ENCODE data around the gene RHOC. TPM values are rescaled to one million over a fixed set of nuclear protein-coding genes. Genes with fewer than 3 reads are reported as not detected.

Gene RHOC
- total RNA-seq, 2 experiments from 2014 or later: 32.8 to 45.7 TPM

DNA sequence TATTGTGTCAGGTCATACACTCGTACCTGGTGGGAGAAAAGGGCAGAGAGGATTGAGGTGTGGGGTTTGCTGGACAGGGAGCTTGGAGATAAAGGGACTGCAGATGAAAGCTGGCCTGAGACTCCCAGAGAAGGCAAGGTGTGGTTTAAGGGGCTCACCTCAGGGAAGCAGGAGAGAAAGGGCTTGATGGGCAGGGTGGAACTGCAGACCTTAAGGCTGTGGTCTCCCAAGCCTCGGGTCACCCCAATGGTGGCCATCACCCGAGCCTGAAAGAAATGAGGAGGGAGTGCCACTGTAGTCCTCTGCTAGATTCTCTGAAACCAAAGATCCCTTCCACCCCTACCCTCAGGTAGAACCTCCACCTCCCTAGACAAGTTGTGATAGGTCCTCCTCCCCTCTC, 3.7 kb upstream of the RHOC start:
- H3K36me3 Mint-ChIP-seq (ENCODE audit: low read depth): no peaks in the 10 kb centered on the region
- CTCF ChIA-PET: interaction anchor here (0.6 to 1.5 kb wide), 4 partner anchors 10 to 319 kb away, joined by 3 to 5 read pairs (median 4); no protein-coding TSS in a partner anchor
- no peak overlapping the region for H3K27ac Mint-ChIP-seq
- peaks cover 22% of the 10 kb centered on the region for H3K4me1 Mint-ChIP-seq
- no peak overlapping the region for H3K4me3 Mint-ChIP-seq
- no peak for DNase-seq
- no peaks in the 10 kb centered on the region for H3K9me3 Mint-ChIP-seq (ENCODE audit: low read depth)
- intact Hi-C loops (cut with DNase I, micrococcal nuclease): loop anchor here in 1 of 2 experiments (10.0 kb wide), 1 partner anchor 334 kb away; no protein-coding TSS in a partner anchor
- POLR2A ChIA-PET: interaction anchor here (0.7 kb wide), 1 partner anchor 8 kb away, joined by 3 read pairs; no protein-coding TSS in a partner anchor
- no peak for ATAC-seq
- H3K27me3 Mint-ChIP-seq: peaks cover 15% of the 10 kb centered on the region

DNA sequence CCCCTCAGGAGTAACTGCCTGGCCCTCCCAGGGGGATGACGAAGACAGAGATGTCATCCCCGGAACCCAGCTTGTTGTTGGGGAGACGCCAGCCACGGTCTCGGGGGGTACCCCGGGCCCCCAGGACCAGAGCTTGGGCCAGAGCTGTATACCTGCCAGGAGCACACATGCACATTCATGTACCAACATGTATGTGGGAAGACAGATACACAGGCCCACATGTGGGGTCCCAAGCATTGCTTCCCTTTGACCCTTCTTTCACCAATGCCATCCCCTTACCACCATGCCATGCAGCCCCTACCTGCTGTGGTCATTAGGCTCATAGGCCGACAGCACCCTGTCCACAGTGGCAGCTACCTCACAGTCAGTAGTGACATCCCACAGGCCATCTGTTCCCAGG, 3.2 kb upstream of the RHOC start:
- intact Hi-C loops (cut with DNase I, micrococcal nuclease): loop anchor here in 1 of 2 experiments (10.0 kb wide), 1 partner anchor 335 kb away; no protein-coding TSS in a partner anchor

DNA sequence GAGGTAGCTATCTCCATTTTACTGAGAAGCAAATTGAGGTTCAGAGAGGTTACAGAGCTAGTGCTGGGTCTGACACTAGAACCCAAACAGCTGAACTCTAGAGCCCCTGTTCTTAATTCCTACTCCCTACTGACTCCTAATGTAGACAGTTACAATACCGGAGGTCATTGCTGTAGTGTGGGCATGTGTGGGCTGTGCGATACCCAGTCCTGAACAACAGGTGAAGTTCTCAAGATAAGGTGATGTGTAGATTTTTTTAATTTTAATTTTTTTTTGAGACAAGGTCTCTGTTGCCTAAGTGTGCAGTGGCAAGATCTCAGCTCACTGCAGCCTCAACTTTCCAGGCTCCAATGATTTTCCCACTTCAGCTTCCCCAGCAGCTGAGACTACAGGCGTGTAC, 1.6 kb upstream of the RHOC start:
- Mint-ChIP-seq H3K36me3 (ENCODE audit: low read depth) (no peaks in the 10 kb centered on the region), H3K27ac (no peak overlapping the region), H3K4me3 (no peak overlapping the region), H3K9me3 (ENCODE audit: low read depth) (no peaks in the 10 kb centered on the region), H3K27me3 (peaks cover 7% of the 10 kb centered on the region), H3K4me1 (peaks cover 36% of the 10 kb centered on the region)
- ChIA-PET CTCF (interaction anchor here (0.6 to 2.9 kb wide), 17 partner anchors 9 to 317 kb away, joined by 3 to 17 read pairs (median 4); partner anchors contain the start of genes CAPZA1, MOV10 and ST7L), POLR2A (interaction anchor here (0.6 to 2.0 kb wide), 2 partner anchors 34 to 233 kb away, joined by 3 to 5 read pairs; partner anchors contain the start of gene MOV10)
- intact Hi-C loops (cut with DNase I, micrococcal nuclease): no loop called here
- ATAC-seq: no peak
- no peak for DNase-seq

More for the DNA sequence above, 3.2 kb upstream of the RHOC start:
- ChIA-PET CTCF (interaction anchor here (0.6 to 2.9 kb wide), 8 partner anchors 10 to 341 kb away, joined by 3 to 17 read pairs (median 4); partner anchors contain the start of gene MOV10), POLR2A (interaction anchor here (0.6 to 2.0 kb wide), 2 partner anchors 36 to 66 kb away, joined by 5 read pairs; partner anchors contain the start of gene MOV10)
- no peak overlapping the region for H3K4me3 Mint-ChIP-seq
- peaks cover 24% of the 10 kb centered on the region for H3K4me1 Mint-ChIP-seq
- no peaks in the 10 kb centered on the region for H3K9me3 Mint-ChIP-seq (ENCODE audit: low read depth)
- no peak overlapping the region for H3K27ac Mint-ChIP-seq
- DNase-seq (no peak), ATAC-seq (no peak)
- H3K27me3 Mint-ChIP-seq: peaks cover 15% of the 10 kb centered on the region
- H3K36me3 Mint-ChIP-seq (ENCODE audit: low read depth): no peaks in the 10 kb centered on the region

DNA sequence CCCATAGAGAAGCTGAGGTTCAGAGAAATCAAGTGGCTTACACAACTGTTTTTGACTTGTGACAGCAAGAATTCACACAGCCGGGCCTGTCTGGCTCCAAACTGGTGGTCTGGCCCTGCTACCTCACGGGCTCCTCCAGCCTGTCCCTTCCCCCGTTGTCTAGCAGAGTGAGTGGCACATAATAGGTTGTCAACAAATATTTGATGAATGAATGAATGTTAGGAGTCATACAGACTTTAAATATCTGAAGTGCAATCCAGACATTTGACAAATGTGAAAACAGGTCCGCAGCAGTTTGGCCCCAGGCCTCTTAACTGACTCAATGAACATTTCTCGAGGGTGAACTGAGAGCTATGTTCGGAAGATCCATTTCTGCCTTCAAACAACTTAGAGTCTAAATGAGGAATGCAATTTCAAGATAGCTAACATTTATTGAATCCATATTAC, 1.1 kb upstream of the RHOC start:
- Mint-ChIP-seq H3K36me3 (ENCODE audit: low read depth) (no peaks in the 10 kb centered on the region), H3K4me3 (peak overlapping the region; percentile 58), H3K27ac (no peak overlapping the region), H3K4me1 (peaks cover 39% of the 10 kb centered on the region), H3K27me3 (peaks cover 5% of the 10 kb centered on the region), H3K9me3 (ENCODE audit: low read depth) (no peaks in the 10 kb centered on the region)
- ATAC-seq: no peak
- CTCF ChIA-PET: interaction anchor here (0.7 to 2.9 kb wide), 15 partner anchors 9 to 317 kb away, joined by 3 to 17 read pairs (median 5); partner anchors contain the start of genes CAPZA1, MOV10 and ST7L
- POLR2A ChIA-PET: interaction anchor here (0.6 to 0.7 kb wide), 2 partner anchors 232 to 318 kb away, joined by 3 to 4 read pairs; no protein-coding TSS in a partner anchor
- intact Hi-C loops (cut with DNase I, micrococcal nuclease): no loop called here
- no peak for DNase-seq

DNA sequence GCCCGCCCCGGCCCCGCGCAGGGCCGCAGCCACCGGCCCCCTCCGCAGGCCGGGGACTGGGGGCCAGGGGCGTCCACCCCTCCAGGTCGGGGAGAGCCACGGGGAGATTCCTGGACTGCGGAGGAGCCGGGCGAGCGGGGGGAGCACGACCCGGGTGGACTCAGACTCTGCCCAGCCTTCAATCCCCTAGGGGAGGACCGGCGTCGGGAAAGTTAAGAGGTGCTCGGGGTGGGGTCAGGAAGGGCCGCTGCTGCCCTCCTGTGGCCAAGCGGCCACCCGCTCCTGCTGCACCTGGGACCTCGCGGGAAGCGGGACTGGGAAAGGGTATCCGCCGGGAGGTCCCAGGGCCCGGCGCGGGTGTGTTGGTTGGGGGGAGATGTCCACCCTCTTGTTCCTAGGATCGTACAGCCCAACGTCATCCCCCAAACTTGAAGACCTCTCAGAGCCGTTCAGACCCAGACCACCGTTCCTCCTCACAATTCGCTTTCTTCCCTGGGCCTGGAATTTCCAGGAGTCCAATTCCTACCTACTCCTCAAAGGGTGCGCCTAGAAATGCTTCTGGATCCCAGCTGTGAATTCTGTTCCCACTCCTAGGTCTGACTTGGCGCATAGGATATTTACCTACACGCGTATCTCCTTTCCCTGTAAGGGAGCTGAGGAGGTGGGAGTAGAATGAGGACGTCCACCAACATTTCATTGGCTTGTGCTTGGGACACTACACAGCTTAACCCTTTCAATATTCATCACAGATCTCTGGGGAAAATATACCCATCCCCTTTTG, 484 bp upstream of the RHOC start:
- POLR2A ChIA-PET: interaction anchor here (0.7 kb wide), 1 partner anchor 317 kb away, joined by 4 read pairs; no protein-coding TSS in a partner anchor
- Mint-ChIP-seq H3K36me3 (ENCODE audit: low read depth) (no peaks in the 10 kb centered on the region), H3K9me3 (ENCODE audit: low read depth) (no peaks in the 10 kb centered on the region), H3K27me3 (peaks cover 2% of the 10 kb centered on the region), H3K27ac (peak overlapping the region; percentile 45), H3K4me1 (peaks cover 44% of the 10 kb centered on the region), H3K4me3 (peak overlapping the region; percentile 58)
- CTCF ChIA-PET: interaction anchor here (0.8 to 2.9 kb wide), 14 partner anchors 8 to 316 kb away, joined by 3 to 17 read pairs (median 6); partner anchors contain the start of genes CAPZA1, MOV10 and ST7L
- DNase-seq: peak; percentile 85
- peak; percentile 43 for ATAC-seq
- intact Hi-C loops (cut with DNase I, micrococcal nuclease): loop anchor here (1.0 to 2.0 kb wide), 6 partner anchors 88 to 316 kb away; partner anchors contain the start of genes CAPZA1 (in 1 of the 2), CTTNBP2NL (in 1 of the 2) and ST7L (in 1 of the 2)

DNA sequence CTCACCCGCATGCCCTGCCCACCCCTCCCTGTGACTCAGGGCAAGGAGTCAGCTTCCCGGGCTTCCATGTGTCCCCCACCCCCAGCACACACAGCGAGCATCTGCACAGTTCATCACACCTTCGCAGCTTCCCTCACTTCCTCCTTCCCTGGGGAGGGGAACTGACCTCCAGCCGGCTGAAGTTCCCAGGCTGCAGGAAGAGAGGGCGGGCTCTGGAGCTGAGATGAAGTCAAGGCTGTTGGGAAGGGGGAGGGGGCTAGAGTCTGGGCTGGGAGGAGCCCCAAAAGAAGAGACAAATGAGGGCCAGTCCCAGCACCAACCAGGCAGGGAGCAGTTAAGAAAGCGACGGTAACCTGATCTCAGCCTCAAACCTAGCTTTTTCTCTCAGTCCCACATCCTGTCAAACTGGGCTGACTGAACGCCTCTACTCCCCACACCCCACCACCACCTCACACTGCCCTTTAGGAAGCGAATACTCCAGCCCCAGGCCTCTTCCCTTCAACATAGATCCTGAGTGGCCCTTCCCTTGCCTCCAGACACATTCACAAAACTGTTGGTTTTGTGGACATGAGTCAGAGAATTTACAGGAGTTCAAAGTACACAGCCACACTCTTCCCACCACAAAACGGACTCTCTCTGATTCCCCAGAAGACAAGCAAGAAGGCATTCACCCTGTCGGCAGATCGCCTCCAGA, 1.8 kb downstream of the RHOC start:
- peak; percentile 83 for DNase-seq
- peaks cover 2% of the 10 kb centered on the region for H3K27me3 Mint-ChIP-seq
- intact Hi-C loops (cut with DNase I, micrococcal nuclease): loop anchor here (1.0 to 2.0 kb wide), 4 partner anchors 30 to 314 kb away; partner anchors contain the start of genes MOV10 (in 2 of the 2), CAPZA1 (in 1 of the 2) and ST7L (in 1 of the 2)
- no peaks in the 10 kb centered on the region for H3K9me3 Mint-ChIP-seq (ENCODE audit: low read depth)
- peak; percentile 76 for ATAC-seq
- H3K36me3 Mint-ChIP-seq (ENCODE audit: low read depth): peaks cover 10% of the 10 kb centered on the region
- ChIA-PET CTCF (interaction anchor here (0.6 to 4.2 kb wide), 8 partner anchors 11 to 333 kb away, joined by 3 to 41 read pairs (median 6); partner anchors contain the start of genes MOV10, PPM1J and WNT2B), POLR2A (interaction anchor here (1.0 to 2.7 kb wide), 3 partner anchors 9 to 31 kb away, joined by 3 to 19 read pairs (median 4); partner anchors contain the start of gene MOV10)
- H3K4me3 Mint-ChIP-seq: peak overlapping the region; percentile 58
- peak overlapping the region; percentile 83 for H3K27ac Mint-ChIP-seq
- H3K4me1 Mint-ChIP-seq: peaks cover 68% of the 10 kb centered on the region

DNA sequence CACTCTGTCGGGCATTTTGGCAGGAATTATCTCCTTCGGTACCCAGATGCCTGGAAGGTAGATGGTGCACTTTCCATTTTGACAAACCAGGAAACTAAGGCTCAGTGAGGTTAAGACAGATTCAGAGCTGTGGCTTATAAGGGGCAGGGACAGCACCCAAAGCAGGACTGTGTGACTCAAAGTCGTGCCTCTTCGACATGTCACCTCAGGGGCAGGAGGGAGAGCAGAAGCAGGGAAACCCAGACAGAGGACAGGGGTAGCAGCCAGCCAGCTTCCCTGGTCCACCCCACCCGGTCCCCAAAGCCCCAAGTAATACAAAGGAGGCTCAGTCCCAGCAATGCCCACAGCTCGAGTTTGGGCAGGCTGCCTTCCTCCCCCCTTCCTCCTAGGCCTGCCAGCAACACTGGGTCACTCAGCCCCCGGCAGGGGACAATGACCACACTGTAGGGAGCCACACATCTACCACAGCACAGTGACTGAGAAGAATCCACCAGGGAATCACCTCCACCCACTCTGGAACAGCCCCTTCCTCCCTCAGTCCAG, 2.5 kb downstream of the RHOC start:
- intact Hi-C loops (cut with DNase I, micrococcal nuclease): loop anchor here (1.0 to 2.0 kb wide), 4 partner anchors 30 to 314 kb away; partner anchors contain the start of genes MOV10 (in 2 of the 2), CAPZA1 (in 1 of the 2) and ST7L (in 1 of the 2)
- Mint-ChIP-seq H3K4me1 (peaks cover 69% of the 10 kb centered on the region), H3K27ac (peak overlapping the region; percentile 83), H3K36me3 (ENCODE audit: low read depth) (peaks cover 16% of the 10 kb centered on the region), H3K4me3 (peak overlapping the region; percentile 58), H3K27me3 (peaks cover 2% of the 10 kb centered on the region), H3K9me3 (ENCODE audit: low read depth) (no peaks in the 10 kb centered on the region)
- peak; percentile 73 for DNase-seq
- ChIA-PET CTCF (interaction anchor here (0.7 to 4.2 kb wide), 9 partner anchors 12 to 332 kb away, joined by 3 to 41 read pairs (median 5); partner anchors contain the start of genes MOV10, PPM1J and WNT2B), POLR2A (interaction anchor here (0.6 to 2.7 kb wide), 4 partner anchors 10 to 295 kb away, joined by 3 to 19 read pairs (median 4); partner anchors contain the start of gene MOV10)
- peak; percentile 66 for ATAC-seq

DNA sequence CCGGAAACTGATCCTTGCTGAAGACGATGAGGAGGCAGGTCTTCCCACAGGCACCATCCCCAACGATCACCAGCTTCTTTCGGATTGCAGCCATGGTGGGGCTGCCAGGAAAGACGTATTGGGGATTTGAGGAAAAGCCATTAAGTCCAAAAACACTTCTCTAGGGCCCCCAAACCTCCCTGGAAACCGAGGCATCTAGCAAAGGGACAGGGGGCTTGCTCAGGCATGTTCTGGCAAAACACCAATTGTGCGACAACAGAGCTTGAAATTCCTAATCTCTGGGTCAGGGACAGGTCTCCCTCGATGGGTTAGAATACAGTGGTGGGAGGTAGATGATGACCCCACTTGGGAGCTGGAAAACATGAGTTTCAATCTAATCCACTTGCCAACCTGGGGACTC, 3.2 kb downstream of the RHOC start:
- Mint-ChIP-seq H3K4me3 (no peak overlapping the region), H3K27ac (no peak overlapping the region), H3K4me1 (peaks cover 70% of the 10 kb centered on the region), H3K27me3 (peaks cover 2% of the 10 kb centered on the region), H3K9me3 (ENCODE audit: low read depth) (no peaks in the 10 kb centered on the region), H3K36me3 (ENCODE audit: low read depth) (peaks cover 19% of the 10 kb centered on the region)
- DNase-seq (no peak), ATAC-seq (no peak)
- ChIA-PET CTCF (interaction anchor here (0.9 to 4.2 kb wide), 6 partner anchors 13 to 312 kb away, joined by 3 to 41 read pairs (median 7); partner anchors contain the start of genes MOV10 and PPM1J), POLR2A (interaction anchor here (1.0 to 2.7 kb wide), 2 partner anchors 11 to 29 kb away, joined by 4 to 19 read pairs; partner anchors contain the start of gene MOV10)
- intact Hi-C loops (cut with DNase I, micrococcal nuclease): loop anchor here (1.0 to 2.0 kb wide), 4 partner anchors 29 to 313 kb away; partner anchors contain the start of genes MOV10 (in 2 of the 2), CAPZA1 (in 1 of the 2) and ST7L (in 1 of the 2)

DNA sequence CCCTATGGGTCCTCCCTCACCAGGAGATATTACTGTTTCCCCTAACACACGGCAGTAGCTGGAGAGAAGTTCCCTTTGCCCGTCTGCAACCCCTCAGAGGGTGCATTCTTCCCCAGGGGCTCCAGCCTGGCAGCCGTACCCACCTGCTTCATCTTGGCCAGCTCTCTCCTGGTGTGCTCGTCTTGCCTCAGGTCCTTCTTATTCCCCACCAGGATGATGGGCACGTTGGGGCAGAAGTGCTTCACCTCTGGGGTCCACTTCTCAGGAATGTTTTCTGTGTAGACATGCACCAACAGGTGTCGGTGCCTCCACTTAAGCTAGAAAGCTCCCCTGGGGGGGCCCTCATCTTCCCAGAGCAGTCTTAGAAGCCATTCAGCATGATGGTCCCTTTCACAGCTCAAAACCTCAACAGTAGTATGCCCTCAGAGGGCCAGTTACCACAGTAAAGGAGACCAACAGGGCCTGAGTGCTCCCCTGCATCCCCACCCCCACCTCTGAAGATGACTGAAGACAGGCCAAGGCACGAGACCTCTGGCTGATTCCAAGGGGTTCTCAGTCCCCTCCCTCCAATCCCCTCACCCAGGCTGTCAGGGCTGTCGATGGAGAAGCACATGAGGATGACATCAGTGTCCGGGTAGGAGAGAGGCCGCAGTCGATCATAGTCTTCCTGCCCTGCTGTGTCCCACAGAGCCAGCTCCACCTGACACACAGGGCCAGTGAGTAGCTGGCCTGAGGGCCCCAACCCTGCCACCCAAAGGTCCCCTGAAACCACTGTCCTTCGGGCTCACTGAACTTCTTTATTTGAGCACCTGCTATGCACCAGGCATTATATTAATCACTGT, 4.3 kb downstream of the RHOC start:
- ATAC-seq (no peak), DNase-seq (no peak)
- Mint-ChIP-seq H3K4me1 (peaks cover 69% of the 10 kb centered on the region), H3K27me3 (no peaks in the 10 kb centered on the region), H3K36me3 (ENCODE audit: low read depth) (peaks cover 19% of the 10 kb centered on the region), H3K27ac (no peak overlapping the region), H3K4me3 (no peak overlapping the region), H3K9me3 (ENCODE audit: low read depth) (no peaks in the 10 kb centered on the region)
- CTCF ChIA-PET: interaction anchor here (1.2 to 4.2 kb wide), 2 partner anchors 14 to 321 kb away, joined by 3 to 41 read pairs; partner anchors contain the start of gene PPM1J
- intact Hi-C loops (cut with DNase I, micrococcal nuclease): no loop called here
- POLR2A ChIA-PET: interaction anchor here (0.9 kb wide), 1 partner anchor 8 kb away, joined by 3 read pairs; no protein-coding TSS in a partner anchor
